MM.1S (cell line): ENCODE measurements around the gene LY86.

Experiments
- CTCF ChIP-seq: fragments of 300-600 bp; sonication (generic); IDR thresholded peaks from 2 replicates; pipeline ENCODE4 v1.5.1; 2016; ENCODE audit warnings: antibody characterized with exemption, low read length, mixed read lengths
- EZH2 ChIP-seq: fragments of 300-600 bp; sonication (generic); optimal IDR thresholded peaks from 2 replicates; pipeline ENCODE3; 2017; ENCODE audit warnings: low read depth, mild to moderate bottlenecking, antibody characterized with exemption, low read length, mixed read lengths
- EZH2phosphoT487 ChIP-seq: fragments of 300-600 bp; sonication (generic); IDR thresholded peaks from 2 replicates; pipeline ENCODE4 v1.6.1; 2018; ENCODE audit warnings: antibody characterized with exemption, low read length

- TF ChIP-seq EZH2, result no peak
- TF ChIP-seq CTCF, result no peak
- TF ChIP-seq EZH2phosphoT487, result no peak
Observed at GRCh38 chr6:6649824-6650349, 61.4 kb downstream of the LY86 start.
